Liver (tissue), 9 donors: ENCODE data around the gene CYLC1. TPM values are rescaled to one million over a fixed set of nuclear protein-coding genes. Genes with fewer than 3 reads are reported as not detected.

Experiments used
- DNase-seq: peaks from one replicate; pipeline ENCODE4 v3.0.0-alpha.2; 2017; ENCODE audit warnings: low spot score
- H3K27ac ChIP-seq, 2 donors: one replicate each; pipeline ENCODE4 v1.7.0; 2013; ENCODE audit warnings: inconsistent platforms in 2 of 2, low read length in 2 of 2, control low read depth in 1 of 2, low read depth in 1 of 2, mild to moderate bottlenecking in 1 of 2
- H3K27me3 ChIP-seq, 4 donors: one replicate each; pipeline versions ENCODE4 v1.6.1 to v1.7.0; 2013; ENCODE audit warnings: low read length in 3 of 4, inconsistent platforms in 1 of 4, mild to moderate bottlenecking in 1 of 4, moderate library complexity in 1 of 4; ENCODE audit not compliant: control insufficient read depth in 4 of 4, insufficient read depth in 4 of 4
- H3K36me3 ChIP-seq, 4 donors: one replicate each; pipeline versions ENCODE4 v1.6.1 to v1.7.0; 2013; ENCODE audit warnings: low read length in 3 of 4, mild to moderate bottlenecking in 3 of 4, low read depth in 1 of 4, moderate library complexity in 1 of 4; ENCODE audit not compliant: control insufficient read depth in 4 of 4, insufficient read depth in 3 of 4
- H3K4me1 ChIP-seq, 4 donors: one replicate each; pipeline versions ENCODE4 v1.6.1 to v1.7.0; 2013; ENCODE audit warnings: low read length in 3 of 4, mild to moderate bottlenecking in 3 of 4, moderate library complexity in 1 of 4; ENCODE audit not compliant: control insufficient read depth in 4 of 4, insufficient read depth in 4 of 4
- H3K4me3 ChIP-seq, 3 donors: one replicate each; pipeline versions ENCODE4 v1.6.1 to v1.7.0; 2013; ENCODE audit warnings: low read length in 3 of 3, control low read depth in 1 of 3, low read depth in 1 of 3, mild to moderate bottlenecking in 1 of 3
- H3K9ac ChIP-seq, 2 donors: one replicate each; pipeline ENCODE4 v1.7.0; 2013; ENCODE audit warnings: low read length in 2 of 2, mild to moderate bottlenecking in 2 of 2, moderate library complexity in 2 of 2, control low read depth in 1 of 2, low read depth in 1 of 2
- H3K9me3 ChIP-seq, 4 donors: one replicate each; pipeline versions ENCODE4 v1.6.1 to v1.7.0; 2013; ENCODE audit warnings: low read length in 3 of 4; ENCODE audit not compliant: control insufficient read depth in 4 of 4
- EGR1 ChIP-seq, 2 donors: IDR thresholded peaks; 2 replicates each; pipeline ENCODE4 v1.6.1; 2016 to 2018; ENCODE audit warnings: antibody characterized with exemption in 2 of 2, low read depth in 2 of 2
- FOXA1 ChIP-seq: IDR thresholded peaks from 2 replicates; pipeline ENCODE4 v1.6.1; 2016; ENCODE audit warnings: antibody characterized with exemption
- FOXA2 ChIP-seq: IDR thresholded peaks from 2 replicates; pipeline ENCODE4 v1.6.1; 2016; ENCODE audit warnings: antibody characterized with exemption
- GABPA ChIP-seq, 2 donors: IDR thresholded peaks in 1 of 2; conservative IDR thresholded peaks in 1 of 2; 2 replicates each; pipeline ENCODE4 v1.6.1; 2016; ENCODE audit warnings: antibody characterized with exemption in 2 of 2, mild to moderate bottlenecking in 1 of 2, moderate library complexity in 1 of 2
- HNF4A ChIP-seq, 2 donors: conservative IDR thresholded peaks; 2 replicates each; pipeline ENCODE4 v1.6.1; 2016; ENCODE audit warnings: antibody characterized with exemption in 2 of 2, mild to moderate bottlenecking in 2 of 2
- HNF4G ChIP-seq: IDR thresholded peaks from 2 replicates; pipeline ENCODE4 v1.6.1; 2016; ENCODE audit warnings: antibody characterized with exemption
- JUND ChIP-seq, 2 donors: IDR thresholded peaks; 2 replicates each; pipeline ENCODE4 v1.6.1; 2016; ENCODE audit warnings: antibody characterized with exemption in 2 of 2
- NR2F2 ChIP-seq: IDR thresholded peaks from 2 replicates; pipeline ENCODE4 v1.6.1; 2016; ENCODE audit warnings: antibody characterized with exemption
- RAD21 ChIP-seq, 2 donors: IDR thresholded peaks; 2 replicates each; pipeline ENCODE4 v1.6.1; 2016; ENCODE audit warnings: antibody characterized with exemption in 2 of 2, mild to moderate bottlenecking in 2 of 2
- RXRA ChIP-seq, 2 donors: IDR thresholded peaks; 2 replicates each; pipeline ENCODE4 v1.6.1; 2017 to 2018; ENCODE audit warnings: antibody characterized with exemption in 2 of 2, mild to moderate bottlenecking in 1 of 2
- SP1 ChIP-seq: IDR thresholded peaks from 2 replicates; pipeline ENCODE4 v1.6.1; 2018; ENCODE audit warnings: antibody characterized with exemption, mild to moderate bottlenecking
- TAF1 ChIP-seq: conservative IDR thresholded peaks from 2 replicates; pipeline ENCODE4 v1.6.1; 2016; ENCODE audit warnings: antibody characterized with exemption, mild to moderate bottlenecking
- YY1 ChIP-seq: IDR thresholded peaks from 2 replicates; pipeline ENCODE4 v1.6.1; 2016; ENCODE audit warnings: antibody characterized with exemption, mild to moderate bottlenecking
- WGBS: extraction: QIAGEN DNeasy Blood & Tissue Kit; methylation state at CpG from one replicate; pipeline ENCODE4 v1.1.7; 2013; 5-methylcytosine and 5-hydroxymethylcytosine counted together
- polyA plus RNA-seq, 2 donors: library from polyadenylated mRNA; stranded (reverse) in 1 of 2; unstranded in 1 of 2; fragments of 200-250 nt in 1 of 2; fragments of >200 nt in 1 of 2; fragmentation: Nextera tagmentation in 1 of 2; extraction: Ambion mirVana in 1 of 2; gene quantifications; one replicate each; pipeline versions ENCODE4 v1.2.1 to v1.2.3, GENCODE V29; 2013 to 2015
- total RNA-seq, 2 donors: library from RNA; depleted of rRNA; stranded (reverse); fragments of >200 nt; gene quantifications; one replicate each; pipeline ENCODE4 v1.2.3, GENCODE V29; 2014
- TF ChIP-seq, protein P1 (sequence below): fragments of 150-350 bp; IDR thresholded peaks from 2 replicates; pipeline ENCODE4 v1.5.1; 2017; ENCODE audit warnings: improper control_type of control experiment, low read depth, low read length; ENCODE audit not compliant: missing input control
- TF ChIP-seq, protein P2 (sequence below): IDR thresholded peaks from 2 replicates; pipeline ENCODE4 v1.6.1; 2016; ENCODE audit warnings: antibody characterized with exemption
- TF ChIP-seq, protein P3 (sequence below): IDR thresholded peaks from 2 replicates; pipeline ENCODE4 v1.6.1; 2016; ENCODE audit warnings: antibody characterized with exemption
- TF ChIP-seq, protein P4 (sequence below): IDR thresholded peaks from 2 replicates; pipeline ENCODE4 v1.6.1; 2016; ENCODE audit warnings: antibody characterized with exemption
- TF ChIP-seq, protein P5 (sequence below): IDR thresholded peaks from 2 replicates; pipeline ENCODE4 v1.6.1; 2016; ENCODE audit warnings: antibody characterized with exemption, mild to moderate bottlenecking
- donor health status: healthy.
- donor health status: healthy.
- donor health status: healthy.
- donor health status: healthy.
- donor health status: healthy.

The CYLC1 gene
- total and polyA plus RNA-seq, 4 donors, result not detected

DNA sequence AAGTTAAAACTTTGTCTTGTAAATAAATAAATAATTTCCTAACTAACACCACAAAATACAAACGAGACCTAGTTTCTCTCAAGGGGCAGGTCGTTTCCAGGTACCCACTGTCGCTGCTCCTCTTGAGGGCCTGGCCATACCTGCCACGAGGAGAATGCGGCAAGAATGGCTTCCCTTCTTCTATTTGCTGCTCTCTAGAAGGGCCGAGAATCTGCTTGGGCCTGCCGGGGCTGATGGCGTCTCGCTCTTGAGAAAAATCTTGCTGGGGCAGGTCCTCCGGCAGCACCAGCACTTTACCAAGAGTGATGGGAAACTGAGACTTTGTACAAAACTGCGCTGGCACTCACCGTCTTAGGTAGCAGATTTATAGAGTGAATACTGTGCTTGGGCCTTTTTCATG, 31.5 kb downstream of the CYLC1 start:
- H3K9me3 ChIP-seq, result no peaks in the 10 kb centered on the region
- WGBS, result 74% methylated on average over 12 of the region's 12 CpGs
- no peak for DNase-seq
- no peaks in the 10 kb centered on the region for H3K4me1 ChIP-seq
- no peak for TF ChIP-seq GABPA (IDR thresholded peaks at IDR 0.05 in 1 of 2, conservative IDR thresholded peaks at IDR 0.05 in 1 of 2)
- no peak for TF ChIP-seq EGR1 (IDR thresholded peaks at IDR 0.05; ENCODE audit: low read depth in 2 of 2)
- no peak for TF ChIP-seq RAD21 (IDR thresholded peaks at IDR 0.05)
- no peak for TF ChIP-seq YY1
- no peak for TF ChIP-seq NR2F2
- no peak for TF ChIP-seq TAF1
- TF ChIP-seq, protein P1, sequence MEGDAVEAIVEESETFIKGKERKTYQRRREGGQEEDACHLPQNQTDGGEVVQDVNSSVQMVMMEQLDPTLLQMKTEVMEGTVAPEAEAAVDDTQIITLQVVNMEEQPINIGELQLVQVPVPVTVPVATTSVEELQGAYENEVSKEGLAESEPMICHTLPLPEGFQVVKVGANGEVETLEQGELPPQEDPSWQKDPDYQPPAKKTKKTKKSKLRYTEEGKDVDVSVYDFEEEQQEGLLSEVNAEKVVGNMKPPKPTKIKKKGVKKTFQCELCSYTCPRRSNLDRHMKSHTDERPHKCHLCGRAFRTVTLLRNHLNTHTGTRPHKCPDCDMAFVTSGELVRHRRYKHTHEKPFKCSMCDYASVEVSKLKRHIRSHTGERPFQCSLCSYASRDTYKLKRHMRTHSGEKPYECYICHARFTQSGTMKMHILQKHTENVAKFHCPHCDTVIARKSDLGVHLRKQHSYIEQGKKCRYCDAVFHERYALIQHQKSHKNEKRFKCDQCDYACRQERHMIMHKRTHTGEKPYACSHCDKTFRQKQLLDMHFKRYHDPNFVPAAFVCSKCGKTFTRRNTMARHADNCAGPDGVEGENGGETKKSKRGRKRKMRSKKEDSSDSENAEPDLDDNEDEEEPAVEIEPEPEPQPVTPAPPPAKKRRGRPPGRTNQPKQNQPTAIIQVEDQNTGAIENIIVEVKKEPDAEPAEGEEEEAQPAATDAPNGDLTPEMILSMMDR, result no peak
- no peak for TF ChIP-seq FOXA2
- TF ChIP-seq, protein P2, sequence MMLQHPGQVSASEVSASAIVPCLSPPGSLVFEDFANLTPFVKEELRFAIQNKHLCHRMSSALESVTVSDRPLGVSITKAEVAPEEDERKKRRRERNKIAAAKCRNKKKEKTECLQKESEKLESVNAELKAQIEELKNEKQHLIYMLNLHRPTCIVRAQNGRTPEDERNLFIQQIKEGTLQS, result no peak
- TF ChIP-seq, protein P3, sequence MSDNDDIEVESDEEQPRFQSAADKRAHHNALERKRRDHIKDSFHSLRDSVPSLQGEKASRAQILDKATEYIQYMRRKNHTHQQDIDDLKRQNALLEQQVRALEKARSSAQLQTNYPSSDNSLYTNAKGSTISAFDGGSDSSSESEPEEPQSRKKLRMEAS, result no peak
- TF ChIP-seq HNF4A (conservative IDR thresholded peaks at IDR 0.05), result no peak
- TF ChIP-seq, protein P4, sequence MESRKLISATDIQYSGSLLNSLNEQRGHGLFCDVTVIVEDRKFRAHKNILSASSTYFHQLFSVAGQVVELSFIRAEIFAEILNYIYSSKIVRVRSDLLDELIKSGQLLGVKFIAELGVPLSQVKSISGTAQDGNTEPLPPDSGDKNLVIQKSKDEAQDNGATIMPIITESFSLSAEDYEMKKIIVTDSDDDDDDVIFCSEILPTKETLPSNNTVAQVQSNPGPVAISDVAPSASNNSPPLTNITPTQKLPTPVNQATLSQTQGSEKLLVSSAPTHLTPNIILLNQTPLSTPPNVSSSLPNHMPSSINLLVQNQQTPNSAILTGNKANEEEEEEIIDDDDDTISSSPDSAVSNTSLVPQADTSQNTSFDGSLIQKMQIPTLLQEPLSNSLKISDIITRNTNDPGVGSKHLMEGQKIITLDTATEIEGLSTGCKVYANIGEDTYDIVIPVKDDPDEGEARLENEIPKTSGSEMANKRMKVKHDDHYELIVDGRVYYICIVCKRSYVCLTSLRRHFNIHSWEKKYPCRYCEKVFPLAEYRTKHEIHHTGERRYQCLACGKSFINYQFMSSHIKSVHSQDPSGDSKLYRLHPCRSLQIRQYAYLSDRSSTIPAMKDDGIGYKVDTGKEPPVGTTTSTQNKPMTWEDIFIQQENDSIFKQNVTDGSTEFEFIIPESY, result no peak
- no peak for TF ChIP-seq FOXA1
- TF ChIP-seq HNF4G, result no peak
- no peak for TF ChIP-seq JUND (IDR thresholded peaks at IDR 0.05)
- TF ChIP-seq SP1, result no peak
- TF ChIP-seq RXRA (IDR thresholded peaks at IDR 0.05), result no peak
- no peak overlapping the region for H3K4me3 ChIP-seq
- no peak overlapping the region for H3K27ac ChIP-seq
- no peaks in the 10 kb centered on the region for H3K36me3 ChIP-seq
- H3K27me3 ChIP-seq, result no peaks in the 10 kb centered on the region
- H3K9ac ChIP-seq, result no peak overlapping the region

DNA sequence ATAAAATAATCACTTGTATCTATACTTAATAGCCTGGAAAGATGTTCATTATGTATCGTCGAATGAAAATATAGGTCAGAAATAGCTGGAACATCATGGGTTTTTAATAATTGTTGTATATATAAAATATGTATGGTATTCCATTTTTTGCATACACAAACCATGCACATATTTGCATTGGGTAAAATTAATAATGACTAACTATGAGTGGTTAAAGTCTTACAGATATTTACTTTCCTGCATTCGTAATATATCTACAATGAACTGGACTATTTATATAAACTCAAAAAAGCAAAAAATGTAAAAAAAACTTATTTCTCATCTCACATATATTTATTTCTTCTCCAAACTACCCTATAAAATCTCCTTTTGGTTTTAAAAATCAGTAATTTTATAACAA, 46.0 kb downstream of the CYLC1 start:
- WGBS, result 83% methylated on average over 3 of the region's 3 CpGs
- Histone ChIP-seq H3K36me3 (no peaks in the 10 kb centered on the region), H3K4me1 (no peaks in the 10 kb centered on the region), H3K9me3 (no peaks in the 10 kb centered on the region), H3K4me3 (no peak overlapping the region), H3K9ac (no peak overlapping the region), H3K27ac (no peak overlapping the region), H3K27me3 (no peaks in the 10 kb centered on the region)
- no peak for DNase-seq
- TF ChIP-seq, protein P2, result no peak
- TF ChIP-seq FOXA2 (no peak), HNF4G (no peak), NR2F2 (no peak), SP1 (no peak), FOXA1 (no peak), EGR1 (IDR thresholded peaks at IDR 0.05; ENCODE audit: low read depth in 2 of 2) (no peak), YY1 (no peak), RAD21 (IDR thresholded peaks at IDR 0.05) (no peak)
- TF ChIP-seq, protein P4, result no peak
- TF ChIP-seq, protein P1, result no peak
- TF ChIP-seq, protein P5, sequence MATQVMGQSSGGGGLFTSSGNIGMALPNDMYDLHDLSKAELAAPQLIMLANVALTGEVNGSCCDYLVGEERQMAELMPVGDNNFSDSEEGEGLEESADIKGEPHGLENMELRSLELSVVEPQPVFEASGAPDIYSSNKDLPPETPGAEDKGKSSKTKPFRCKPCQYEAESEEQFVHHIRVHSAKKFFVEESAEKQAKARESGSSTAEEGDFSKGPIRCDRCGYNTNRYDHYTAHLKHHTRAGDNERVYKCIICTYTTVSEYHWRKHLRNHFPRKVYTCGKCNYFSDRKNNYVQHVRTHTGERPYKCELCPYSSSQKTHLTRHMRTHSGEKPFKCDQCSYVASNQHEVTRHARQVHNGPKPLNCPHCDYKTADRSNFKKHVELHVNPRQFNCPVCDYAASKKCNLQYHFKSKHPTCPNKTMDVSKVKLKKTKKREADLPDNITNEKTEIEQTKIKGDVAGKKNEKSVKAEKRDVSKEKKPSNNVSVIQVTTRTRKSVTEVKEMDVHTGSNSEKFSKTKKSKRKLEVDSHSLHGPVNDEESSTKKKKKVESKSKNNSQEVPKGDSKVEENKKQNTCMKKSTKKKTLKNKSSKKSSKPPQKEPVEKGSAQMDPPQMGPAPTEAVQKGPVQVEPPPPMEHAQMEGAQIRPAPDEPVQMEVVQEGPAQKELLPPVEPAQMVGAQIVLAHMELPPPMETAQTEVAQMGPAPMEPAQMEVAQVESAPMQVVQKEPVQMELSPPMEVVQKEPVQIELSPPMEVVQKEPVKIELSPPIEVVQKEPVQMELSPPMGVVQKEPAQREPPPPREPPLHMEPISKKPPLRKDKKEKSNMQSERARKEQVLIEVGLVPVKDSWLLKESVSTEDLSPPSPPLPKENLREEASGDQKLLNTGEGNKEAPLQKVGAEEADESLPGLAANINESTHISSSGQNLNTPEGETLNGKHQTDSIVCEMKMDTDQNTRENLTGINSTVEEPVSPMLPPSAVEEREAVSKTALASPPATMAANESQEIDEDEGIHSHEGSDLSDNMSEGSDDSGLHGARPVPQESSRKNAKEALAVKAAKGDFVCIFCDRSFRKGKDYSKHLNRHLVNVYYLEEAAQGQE, result no peak
